ENCODE measurements around the gene ZKSCAN7.

The ZKSCAN7 gene

GRCh38 chr3:44596621-44597020 lies 41.6 kb downstream of the ZKSCAN7 start:
- no peak for TF ChIP-seq CTCF (IDR thresholded peaks at IDR 0.05; ENCODE audit: insufficient read depth, low read depth, low read length, missing control alignments)
- no peak overlapping the region for H3K4me3 ChIP-seq (ENCODE audit: low read depth, low read length)
- no peak for DNase-seq (ENCODE audit: low read depth)

GRCh38 chr3:44601749-44602148 lies 46.8 kb downstream of the ZKSCAN7 start:
- H3K4me3 ChIP-seq (ENCODE audit: low read depth, low read length) = no peak overlapping the region
- no peak for DNase-seq (ENCODE audit: low read depth)
- TF ChIP-seq CTCF (IDR thresholded peaks at IDR 0.05; ENCODE audit: insufficient read depth, low read depth, low read length, missing control alignments) = no peak

GRCh38 chr3:44612678-44613077 lies 57.7 kb downstream of the ZKSCAN7 start:
- TF ChIP-seq CTCF (IDR thresholded peaks at IDR 0.05; ENCODE audit: insufficient read depth, low read depth, low read length, missing control alignments) = no peak
- H3K4me3 ChIP-seq (ENCODE audit: low read depth, low read length) = no peak overlapping the region
- no peak for DNase-seq (ENCODE audit: low read depth)

All from GM12865 (cell line).